Uterus (tissue), 2 donors: ENCODE results near the gene LHCGR.

Experiments
- CTCF ChIP-seq, 4 experiments: fragments of 200-600 bp in 2 of 4; fragments of 450-650 bp in 2 of 4; sonication (generic) in 2 of 4; IDR thresholded peaks; one replicate each; pipeline ENCODE4 v1.5.1; 2016 to 2019; ENCODE audit warnings: antibody characterized with exemption in 4 of 4, mild to moderate bottlenecking in 2 of 4, moderate library complexity in 1 of 4
- POLR2A ChIP-seq, 2 donors: fragments of 450-650 bp; IDR thresholded peaks; one replicate each; pipeline ENCODE4 v1.6.1; 2016; ENCODE audit warnings: antibody characterized with exemption in 2 of 2, mild to moderate bottlenecking in 1 of 2, moderate library complexity in 1 of 2

GRCh38 chr2:48799601-48800000 is 44.1 kb upstream of the LHCGR start:
- TF ChIP-seq CTCF (IDR thresholded peaks at IDR 0.05) (no peak), POLR2A (IDR thresholded peaks at IDR 0.05) (no peak)
